ENCODE data around the gene KCNMA1. TPM values are rescaled to one million over a fixed set of nuclear protein-coding genes. Genes with fewer than 3 reads are reported as not detected.

The KCNMA1 gene
- total RNA-seq, 1 experiment from 2014 or later, result 143 TPM

GRCh38 chr10:77417806-77418640 is 219.6 kb downstream of the KCNMA1 start:
- Histone ChIP-seq H3K9me3 (ENCODE audit: low read length) (no peaks in the 10 kb centered on the region), H3F3A (ENCODE audit: low read length, unreplicated experiment) (peaks cover 17% of the 10 kb centered on the region), H3K9me2 (replicated peaks; ENCODE audit: low read length) (no peaks in the 10 kb centered on the region), H4K20me1 (ENCODE audit: low read length) (no peaks in the 10 kb centered on the region), H3K4me2 (ENCODE audit: low read length) (peak overlapping the region; percentile 52; the same call in 1 of the 2 replicates), H3K4me3 (ENCODE audit: low read length) (no peak overlapping the region), H2AFZ (ENCODE audit: low read length) (no peak overlapping the region), H3K79me2 (ENCODE audit: low read length) (peaks cover 16% of the 10 kb centered on the region), H3K27me3 (ENCODE audit: low read length) (no peaks in the 10 kb centered on the region), H3K27ac (ENCODE audit: low read length) (peak overlapping the region; percentile 76), H3K4me1 (ENCODE audit: insufficient read depth, low read length) (peaks cover 37% of the 10 kb centered on the region), H3K36me3 (ENCODE audit: low read depth, low read length) (no peaks in the 10 kb centered on the region), H3K9ac (ENCODE audit: low read length) (no peak overlapping the region)
- intact Hi-C loops (cut with micrococcal nuclease), result loop anchor here (2.0 kb wide), 2 partner anchors 87 to 95 kb away; no protein-coding TSS in a partner anchor
- DNase-seq (no peak), ATAC-seq (no peak)
- CTCF ChIA-PET, result interaction anchor here (1.0 kb wide), 1 partner anchor 244 kb away, joined by 3 read pairs; no protein-coding TSS in a partner anchor
- BruUV-seq (replicated peaks), result no TSS peak
- POLR2A ChIA-PET (ENCODE audit: unreplicated experiment), result interaction anchor here (0.6 to 1.0 kb wide), 2 partner anchors 16 to 80 kb away, joined by 3 to 5 read pairs; no protein-coding TSS in a partner anchor
- TF ChIP-seq EZH2 (IDR thresholded peaks at IDR 0.05; ENCODE audit: low read length, unreplicated experiment), result no peak
- TF ChIP-seq EZH2phosphoT487 (IDR thresholded peaks at IDR 0.05; ENCODE audit: borderline replicate concordance, low read length), result no peak
- no peak for TF ChIP-seq CTCF (conservative IDR thresholded peaks at IDR 0.05; ENCODE audit: low read depth, low read length)

GRCh38 chr10:77417359-77417758 is 220.2 kb downstream of the KCNMA1 start:
- BruUV-seq (replicated peaks), result no TSS peak
- ATAC-seq (no peak), DNase-seq (peak; percentile 51)
- H4K20me1 ChIP-seq (ENCODE audit: low read length), result no peaks in the 10 kb centered on the region
- H3F3A ChIP-seq (ENCODE audit: low read length, unreplicated experiment), result peaks cover 17% of the 10 kb centered on the region
- H3K9ac ChIP-seq (ENCODE audit: low read length), result peak overlapping the region; percentile 35
- H3K36me3 ChIP-seq (ENCODE audit: low read depth, low read length), result no peaks in the 10 kb centered on the region
- H3K4me3 ChIP-seq (ENCODE audit: low read length), result no peak overlapping the region
- POLR2A ChIA-PET (ENCODE audit: unreplicated experiment), result interaction anchor here (0.5 to 1.0 kb wide), 3 partner anchors 16 to 236 kb away, joined by 3 to 6 read pairs (median 5); no protein-coding TSS in a partner anchor
- peaks cover 37% of the 10 kb centered on the region for H3K4me1 ChIP-seq (ENCODE audit: insufficient read depth, low read length)
- peaks cover 16% of the 10 kb centered on the region for H3K79me2 ChIP-seq (ENCODE audit: low read length)
- H3K9me3 ChIP-seq (ENCODE audit: low read length), result no peaks in the 10 kb centered on the region
- H3K27ac ChIP-seq (ENCODE audit: low read length), result peak overlapping the region; percentile 76
- H3K27me3 ChIP-seq (ENCODE audit: low read length), result no peaks in the 10 kb centered on the region
- peak overlapping the region; percentile 52 for H3K4me2 ChIP-seq (ENCODE audit: low read length)
- CTCF ChIA-PET, result interaction anchor here (0.8 to 1.0 kb wide), 2 partner anchors 25 to 243 kb away, joined by 3 read pairs; no protein-coding TSS in a partner anchor
- no peak overlapping the region for H2AFZ ChIP-seq (ENCODE audit: low read length)
- intact Hi-C loops (cut with micrococcal nuclease), result loop anchor here (2.0 kb wide), 2 partner anchors 87 to 95 kb away; no protein-coding TSS in a partner anchor
- no peak for TF ChIP-seq EZH2phosphoT487 (IDR thresholded peaks at IDR 0.05; ENCODE audit: borderline replicate concordance, low read length)
- no peak for TF ChIP-seq EZH2 (IDR thresholded peaks at IDR 0.05; ENCODE audit: low read length, unreplicated experiment)
- no peak for TF ChIP-seq CTCF (conservative IDR thresholded peaks at IDR 0.05; ENCODE audit: low read depth, low read length)
- H3K9me2 ChIP-seq (replicated peaks; ENCODE audit: low read length), result no peaks in the 10 kb centered on the region

All from PC-3 (cell line).